GM12878 (cell line): ENCODE results near the gene CNTNAP5.

Source experiments
- CHD4 ChIP-seq: fragments of 200-600 bp; sonication (generic); IDR thresholded peaks from 2 replicates; pipeline ENCODE4 v1.6.1; 2016; ENCODE audit warnings: mild to moderate bottlenecking
- CTCF ChIP-seq, 3 experiments: IDR thresholded peaks in 2 of 3; conservative IDR thresholded peaks in 1 of 3; 2 replicates each; pipeline ENCODE4 v1.5.1; 2011; ENCODE audit warnings: low read depth in 3 of 3, low read length in 3 of 3, mild to moderate bottlenecking in 3 of 3, control low read depth in 2 of 3, moderate library complexity in 2 of 3, inconsistent platforms in 1 of 3, mixed read lengths in 1 of 3; ENCODE audit not compliant: control insufficient read depth in 2 of 3, insufficient read depth in 1 of 3; ENCODE audit errors: extremely low read depth in 1 of 3
- IKZF1 ChIP-seq: fragments of 450-650 bp; conservative IDR thresholded peaks from 2 replicates; pipeline ENCODE4 v1.6.1; 2017; ENCODE audit warnings: antibody characterized with exemption, mild to moderate bottlenecking
- IRF5 ChIP-seq: fragments of 450-650 bp; IDR thresholded peaks from 2 replicates; pipeline ENCODE4 v1.6.1; 2017; ENCODE audit warnings: borderline replicate concordance
- POU2F2 ChIP-seq: IDR thresholded peaks from 3 replicates; pipeline ENCODE4 v1.6.1; 2011; ENCODE audit warnings: low read depth, mild to moderate bottlenecking, low read length, borderline replicate concordance
- SMC3 ChIP-seq: IDR thresholded peaks from 2 replicates; pipeline ENCODE4 v1.6.1; 2011; ENCODE audit warnings: low read length, improper control_type of control experiment, borderline replicate concordance
- ZBED1 ChIP-seq: IDR thresholded peaks from 2 replicates; pipeline ENCODE4 v1.6.1; 2016; ENCODE audit warnings: borderline replicate concordance

- TF ChIP-seq CTCF (IDR thresholded peaks at IDR 0.05 in 2 of 3, conservative IDR thresholded peaks at IDR 0.05 in 1 of 3; ENCODE audit: control insufficient read depth in 2 of 3, extremely low read depth in 1 of 3, insufficient read depth in 1 of 3, low read depth in 3 of 3, low read length in 3 of 3) (no peak), POU2F2 (no peak), SMC3 (no peak), ZBED1 (no peak), IKZF1 (no peak), IRF5 (no peak), CHD4 (no peak)
These were observed 40.5 kb downstream of the CNTNAP5 start for GRCh38 chr2:124065636-124066035.
